ENCODE data around the gene CLDN14. TPM values are rescaled to one million over a fixed set of nuclear protein-coding genes. Genes with fewer than 3 reads are reported as not detected.

CLDN14 gene, protein sequence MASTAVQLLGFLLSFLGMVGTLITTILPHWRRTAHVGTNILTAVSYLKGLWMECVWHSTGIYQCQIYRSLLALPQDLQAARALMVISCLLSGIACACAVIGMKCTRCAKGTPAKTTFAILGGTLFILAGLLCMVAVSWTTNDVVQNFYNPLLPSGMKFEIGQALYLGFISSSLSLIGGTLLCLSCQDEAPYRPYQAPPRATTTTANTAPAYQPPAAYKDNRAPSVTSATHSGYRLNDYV
- not detected in 5 replicates for total RNA-seq (2022; extraction: Qiagen RNA extraction; ENCODE audit: low read depth)

DNA sequence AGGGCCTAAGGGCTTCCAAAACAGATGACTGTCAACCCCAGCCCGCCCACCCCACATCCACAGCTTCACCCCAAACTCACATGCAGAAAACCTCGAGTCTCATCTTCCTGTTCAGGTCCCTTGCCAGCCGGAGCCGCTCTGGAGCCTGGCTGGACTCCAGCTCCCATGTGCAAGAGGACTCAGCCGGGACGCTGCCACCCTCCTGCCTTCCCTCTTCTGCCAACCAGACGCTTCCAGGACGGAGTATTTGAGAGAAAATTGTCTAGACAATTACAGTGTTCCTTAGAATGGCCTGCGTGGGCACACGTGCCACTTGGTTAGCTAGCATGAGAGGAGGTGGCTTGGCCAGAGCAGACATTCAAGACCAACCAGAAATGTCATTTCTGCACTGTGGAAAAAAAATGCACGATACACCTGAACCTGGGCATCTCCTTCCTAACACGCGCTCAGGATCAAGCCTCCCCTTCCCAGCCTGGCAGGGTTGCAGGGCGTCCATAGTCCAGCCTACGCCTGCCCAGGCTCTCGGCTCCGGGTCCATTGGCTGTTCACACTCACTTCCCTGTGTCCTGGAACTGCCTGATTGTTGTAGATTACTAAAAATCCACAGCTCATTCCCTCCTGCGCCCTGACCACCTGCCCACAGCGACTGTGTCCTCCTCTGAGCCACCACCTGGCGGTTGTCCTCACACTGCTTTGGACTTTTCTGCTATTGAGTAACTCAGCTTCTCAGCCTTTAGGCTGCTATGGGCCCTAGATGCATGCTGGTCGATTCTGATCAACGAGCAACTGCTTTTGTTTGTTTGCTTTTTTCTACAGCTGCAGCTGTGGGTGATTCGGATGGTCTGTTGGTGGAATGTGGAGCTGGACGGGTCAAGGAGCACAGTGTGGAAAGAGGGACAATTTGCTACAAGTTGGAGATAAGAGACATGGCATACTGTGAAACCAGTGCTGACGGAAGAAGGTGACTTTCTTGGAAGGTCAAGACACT lies at the start of gene CLDN14:
CLDN14 (minus strand) TSS at position 708 of the 988 bp plus-strand sequence. CDS start 18,427 bp downstream, outside the sequence.

Other genes with a start within 250 kb of the CLDN14 start
- 5.1 to 8.3 TPM (median 7.3 TPM) in 5 replicates for gene MORC3, start 159.9 kb downstream of the CLDN14 start, total RNA-seq (2022; extraction: Qiagen RNA extraction; ENCODE audit: low read depth)
- 10.5 to 13.3 TPM (median 11.6 TPM) in 5 replicates for gene CHAF1B, start 94.7 kb downstream of the CLDN14 start, total RNA-seq (2022; extraction: Qiagen RNA extraction; ENCODE audit: low read depth)
- 6.9 to 9.2 TPM (median 8.1 TPM) in 5 replicates for gene SIM2, start 219.0 kb upstream of the CLDN14 start, total RNA-seq (2022; extraction: Qiagen RNA extraction; ENCODE audit: low read depth)

All from A549 treated with ZK216348 at 1 μM for 4 hours (cell line).